Activated T-helper 2 cell treated with anti-CD3 and anti-CD28 coated beads, Interferon-gamma antibody, Interleukin-2, Interleukin-4, amounts not matched to agents 10 μg/mL and 5 μg/mL and 100 μg/mL, durations not matched to agents 14 hours and 24 hours and 36 hours (primary cell): Measurements from ENCODE around the gene ZNF536. TPM values are rescaled to one million over a fixed set of nuclear protein-coding genes. Genes with fewer than 3 reads are reported as not detected.

Source experiments
- DNase-seq: peaks from one replicate; pipeline ENCODE4 v3.0.0; 2021; ENCODE audit warnings: low spot score
- H3K27ac Mint-ChIP-seq: one replicate; pipeline ENCODE4 v1.8.0; 2021; ENCODE audit warnings: mixed read lengths
- H3K27me3 Mint-ChIP-seq: one replicate; pipeline ENCODE4 v1.8.0; 2021; ENCODE audit warnings: low read depth, mixed read lengths
- H3K36me3 Mint-ChIP-seq: one replicate; pipeline ENCODE4 v1.8.0; 2021; ENCODE audit warnings: low read depth, mixed read lengths
- H3K4me1 Mint-ChIP-seq: one replicate; pipeline ENCODE4 v1.8.0; 2021; ENCODE audit warnings: low read depth, mixed read lengths
- H3K4me3 Mint-ChIP-seq: one replicate; pipeline ENCODE4 v1.8.0; 2021; ENCODE audit warnings: low read depth, mild to moderate bottlenecking, moderate library complexity, mixed read lengths
- H3K9me3 Mint-ChIP-seq: one replicate; pipeline ENCODE4 v1.8.0; 2021; ENCODE audit warnings: mixed read lengths
- intact Hi-C: fragments of 100-400 bp; cut with micrococcal nuclease; formaldehyde crosslinking; loops from one replicate; pipeline ENCODE4 v1.15.1; 2023
- total RNA-seq: library from RNA; stranded (reverse); gene quantifications from 2 replicates; pipeline ENCODE4 v1.2.3, GENCODE V29; 2022

ZNF536 gene
- total RNA-seq, 1 donor from 2014 or later = not detected

DNA sequence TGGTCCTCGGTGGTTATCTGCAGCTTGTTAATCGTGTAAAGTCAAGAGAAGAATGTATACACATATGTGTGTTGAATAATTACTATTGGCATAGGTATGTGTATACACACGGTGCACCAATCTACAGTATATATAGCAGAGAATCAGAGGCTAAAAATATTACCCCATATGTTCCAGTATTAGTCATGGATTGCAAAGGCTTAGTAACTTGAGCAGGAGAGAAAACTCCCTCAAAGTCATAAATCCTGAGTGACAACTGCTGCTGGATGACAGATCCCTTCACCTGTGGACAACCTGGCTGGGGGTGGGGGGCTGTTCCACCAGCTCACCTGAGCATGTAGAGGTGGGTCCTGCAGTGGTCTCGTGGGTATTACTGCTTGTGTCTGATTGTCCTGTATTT, 185.0 kb downstream of the ZNF536 start:
- no peak for DNase-seq
- intact Hi-C loops = no loop called here
- Mint-ChIP-seq H3K27ac (no peak overlapping the region), H3K4me3 (no peak overlapping the region), H3K9me3 (no peaks in the 10 kb centered on the region), H3K27me3 (no peaks in the 10 kb centered on the region), H3K36me3 (no peaks in the 10 kb centered on the region), H3K4me1 (no peaks in the 10 kb centered on the region)

DNA sequence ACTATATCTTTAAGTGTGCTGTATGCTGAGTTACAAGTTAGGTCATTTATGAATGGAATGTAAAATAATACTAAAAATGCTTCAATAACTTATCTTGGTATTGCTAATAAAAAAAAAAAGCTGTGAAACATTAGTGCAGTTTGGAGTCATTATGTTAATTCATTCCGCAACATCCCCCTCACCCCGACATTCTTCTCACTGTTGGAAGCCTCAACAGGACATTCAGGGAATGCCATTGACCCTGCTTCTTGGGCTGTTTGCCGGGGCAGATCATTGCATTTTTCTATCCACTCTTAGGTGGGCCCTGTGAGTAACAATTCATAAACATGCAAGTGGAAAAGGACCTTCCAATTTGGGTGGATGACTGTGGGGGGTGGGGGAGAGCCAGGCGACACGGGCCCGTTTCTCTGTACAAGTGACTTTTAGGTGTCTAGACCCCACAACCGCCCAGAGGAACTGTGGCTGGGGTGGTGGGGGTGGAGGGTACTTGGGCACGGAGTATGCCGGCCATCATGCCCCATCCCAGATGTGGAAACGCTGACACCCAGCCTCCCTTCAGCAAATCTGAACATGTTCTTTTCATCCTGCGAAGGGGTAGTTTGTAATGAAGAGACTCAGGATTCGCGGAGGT, 185.9 kb downstream of the ZNF536 start:
- Mint-ChIP-seq H3K27me3 (no peaks in the 10 kb centered on the region), H3K4me1 (no peaks in the 10 kb centered on the region), H3K27ac (no peak overlapping the region), H3K4me3 (no peak overlapping the region), H3K36me3 (no peaks in the 10 kb centered on the region), H3K9me3 (no peaks in the 10 kb centered on the region)
- intact Hi-C loops = no loop called here
- DNase-seq = no peak

DNA sequence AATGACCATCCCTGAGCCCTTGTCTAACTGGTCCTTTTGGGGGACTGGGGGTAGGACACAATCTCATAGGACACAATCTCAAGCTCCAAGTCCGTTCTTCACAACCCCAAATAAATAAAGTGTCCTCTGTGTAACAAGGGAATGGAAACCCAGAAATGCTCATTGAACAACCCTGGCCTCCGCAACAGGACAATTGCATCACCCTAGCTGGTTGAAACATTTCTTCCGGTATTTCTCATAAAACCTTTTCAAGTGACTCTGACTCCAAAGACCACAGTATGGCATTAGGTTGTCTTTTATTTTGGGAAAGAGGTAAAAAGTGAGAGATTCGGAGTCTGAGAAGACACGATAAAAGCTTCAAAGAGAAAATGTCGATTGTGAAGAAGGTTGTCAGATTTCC, 186.6 kb downstream of the ZNF536 start:
- no peak for DNase-seq
- no peak overlapping the region for H3K27ac Mint-ChIP-seq
- intact Hi-C loops = no loop called here
- H3K4me3 Mint-ChIP-seq = no peak overlapping the region
- no peaks in the 10 kb centered on the region for H3K27me3 Mint-ChIP-seq
- no peaks in the 10 kb centered on the region for H3K36me3 Mint-ChIP-seq
- no peaks in the 10 kb centered on the region for H3K4me1 Mint-ChIP-seq
- no peaks in the 10 kb centered on the region for H3K9me3 Mint-ChIP-seq

DNA sequence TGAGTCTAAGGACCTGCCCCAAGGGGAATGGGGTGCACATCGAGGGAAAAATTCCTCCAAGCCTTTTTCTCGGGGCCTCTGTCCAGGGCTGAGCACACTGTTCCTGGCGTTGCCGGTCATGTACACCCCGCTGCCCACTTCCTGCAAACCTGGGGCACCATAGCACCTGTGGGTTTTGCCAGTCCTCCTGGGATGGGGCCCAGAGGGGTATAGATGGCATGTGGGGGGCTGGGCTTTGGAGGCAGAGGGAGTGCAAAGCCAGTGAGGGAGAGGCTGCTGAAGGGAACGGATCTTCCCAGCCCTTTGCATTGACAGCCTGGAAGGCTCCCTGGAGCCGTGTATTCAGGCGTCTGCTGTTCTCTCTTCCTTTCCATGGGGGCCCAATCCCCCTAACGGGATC, 187.3 kb downstream of the ZNF536 start:
- Mint-ChIP-seq H3K4me3 (no peak overlapping the region), H3K27ac (no peak overlapping the region), H3K9me3 (no peaks in the 10 kb centered on the region), H3K36me3 (no peaks in the 10 kb centered on the region), H3K4me1 (no peaks in the 10 kb centered on the region), H3K27me3 (no peaks in the 10 kb centered on the region)
- intact Hi-C loops = no loop called here
- DNase-seq = no peak

DNA sequence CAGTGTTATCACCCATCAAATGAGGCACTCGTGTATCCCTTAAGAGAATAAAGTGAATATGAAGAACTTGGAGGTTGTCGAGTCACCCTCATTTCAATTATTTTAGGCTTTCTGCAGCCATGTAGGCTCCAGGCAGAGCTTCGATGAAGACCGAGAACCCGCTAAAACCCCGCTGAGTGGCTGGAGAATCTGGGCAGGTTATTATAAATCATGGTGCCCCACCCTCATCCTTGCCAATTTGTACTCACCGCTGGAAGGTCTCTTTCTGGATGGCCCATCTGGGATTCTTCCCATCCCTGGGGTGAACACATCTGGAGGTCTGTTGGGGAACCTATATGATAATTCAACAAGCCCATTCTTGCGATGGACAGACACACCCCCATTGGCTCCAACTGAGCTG, 190.8 kb downstream of the ZNF536 start:
- no peak overlapping the region for H3K4me3 Mint-ChIP-seq
- no peaks in the 10 kb centered on the region for H3K4me1 Mint-ChIP-seq
- no peak overlapping the region for H3K27ac Mint-ChIP-seq
- H3K27me3 Mint-ChIP-seq = no peaks in the 10 kb centered on the region
- intact Hi-C loops = no loop called here
- no peaks in the 10 kb centered on the region for H3K9me3 Mint-ChIP-seq
- H3K36me3 Mint-ChIP-seq = no peaks in the 10 kb centered on the region
- DNase-seq = no peak

DNA sequence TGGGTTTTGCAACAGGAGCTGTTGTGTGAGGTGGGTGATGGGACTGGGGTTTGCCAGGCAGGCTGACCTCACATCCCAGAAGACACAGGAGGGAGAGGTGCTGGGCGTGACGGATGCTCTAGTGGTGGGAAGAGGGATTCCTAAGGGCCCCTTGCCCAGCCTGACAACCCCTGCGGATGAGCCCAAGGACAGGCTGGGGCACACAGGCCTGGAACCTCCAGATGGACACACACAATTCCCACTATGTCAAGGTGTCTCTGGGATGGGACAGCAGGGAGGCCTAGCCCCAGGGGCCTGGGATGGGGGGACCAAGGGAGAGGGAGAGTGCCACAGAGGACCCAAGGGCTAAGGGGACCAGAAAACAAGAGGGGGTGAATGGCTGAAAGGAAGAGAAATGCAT, 191.5 kb downstream of the ZNF536 start:
- H3K27ac Mint-ChIP-seq = no peak overlapping the region
- H3K36me3 Mint-ChIP-seq = no peaks in the 10 kb centered on the region
- no peak overlapping the region for H3K4me3 Mint-ChIP-seq
- intact Hi-C loops = no loop called here
- H3K27me3 Mint-ChIP-seq = no peaks in the 10 kb centered on the region
- H3K4me1 Mint-ChIP-seq = no peaks in the 10 kb centered on the region
- no peak for DNase-seq
- H3K9me3 Mint-ChIP-seq = no peaks in the 10 kb centered on the region

DNA sequence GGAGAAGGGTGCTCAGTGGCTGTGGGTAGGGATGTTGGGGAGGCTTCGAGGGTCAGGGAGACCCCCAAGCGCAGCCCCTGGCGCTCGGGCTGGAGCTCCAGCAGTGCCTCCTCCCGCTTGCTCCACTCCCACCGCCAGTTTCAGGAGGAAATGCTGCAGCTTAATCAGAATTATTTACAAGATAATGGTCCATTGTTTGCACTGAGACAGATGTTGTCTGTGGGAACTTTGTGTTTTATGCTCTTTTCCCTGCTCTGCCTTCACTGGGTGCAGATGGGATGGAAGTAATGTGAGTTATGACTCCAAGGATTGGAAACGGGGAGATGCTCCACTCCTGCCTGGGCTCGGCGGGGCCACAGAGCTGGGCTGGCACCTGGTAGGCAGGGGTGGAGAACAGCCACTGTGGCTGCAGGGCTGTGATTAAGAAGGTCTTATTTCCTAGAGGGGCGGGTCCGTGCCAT, 192.4 kb downstream of the ZNF536 start:
- no peaks in the 10 kb centered on the region for H3K4me1 Mint-ChIP-seq
- no peaks in the 10 kb centered on the region for H3K9me3 Mint-ChIP-seq
- intact Hi-C loops = no loop called here
- no peaks in the 10 kb centered on the region for H3K27me3 Mint-ChIP-seq
- H3K36me3 Mint-ChIP-seq = no peaks in the 10 kb centered on the region
- no peak for DNase-seq
- no peak overlapping the region for H3K4me3 Mint-ChIP-seq
- H3K27ac Mint-ChIP-seq = no peak overlapping the region

DNA sequence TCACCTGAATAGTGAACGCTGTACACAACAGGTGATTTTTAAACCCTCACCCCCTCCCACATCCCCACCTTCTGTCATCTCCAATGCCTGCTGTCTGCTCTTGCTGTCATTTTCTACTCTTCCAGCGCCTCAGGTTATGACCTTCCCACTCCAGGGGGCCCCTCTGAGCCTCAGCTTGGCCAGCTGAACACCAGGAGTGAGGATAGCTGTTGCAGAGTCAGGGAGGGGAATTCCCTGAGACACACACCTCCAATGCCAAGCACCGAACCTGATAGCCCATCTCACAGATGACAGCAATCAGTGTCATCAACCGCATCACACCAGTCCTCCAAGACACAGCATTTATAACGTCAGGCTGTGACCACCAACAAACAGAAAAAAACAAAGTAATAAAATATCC, 193.5 kb downstream of the ZNF536 start:
- Mint-ChIP-seq H3K9me3 (no peaks in the 10 kb centered on the region), H3K4me3 (no peak overlapping the region), H3K4me1 (no peaks in the 10 kb centered on the region), H3K36me3 (no peaks in the 10 kb centered on the region), H3K27me3 (no peaks in the 10 kb centered on the region), H3K27ac (no peak overlapping the region)
- intact Hi-C loops = no loop called here
- no peak for DNase-seq

DNA sequence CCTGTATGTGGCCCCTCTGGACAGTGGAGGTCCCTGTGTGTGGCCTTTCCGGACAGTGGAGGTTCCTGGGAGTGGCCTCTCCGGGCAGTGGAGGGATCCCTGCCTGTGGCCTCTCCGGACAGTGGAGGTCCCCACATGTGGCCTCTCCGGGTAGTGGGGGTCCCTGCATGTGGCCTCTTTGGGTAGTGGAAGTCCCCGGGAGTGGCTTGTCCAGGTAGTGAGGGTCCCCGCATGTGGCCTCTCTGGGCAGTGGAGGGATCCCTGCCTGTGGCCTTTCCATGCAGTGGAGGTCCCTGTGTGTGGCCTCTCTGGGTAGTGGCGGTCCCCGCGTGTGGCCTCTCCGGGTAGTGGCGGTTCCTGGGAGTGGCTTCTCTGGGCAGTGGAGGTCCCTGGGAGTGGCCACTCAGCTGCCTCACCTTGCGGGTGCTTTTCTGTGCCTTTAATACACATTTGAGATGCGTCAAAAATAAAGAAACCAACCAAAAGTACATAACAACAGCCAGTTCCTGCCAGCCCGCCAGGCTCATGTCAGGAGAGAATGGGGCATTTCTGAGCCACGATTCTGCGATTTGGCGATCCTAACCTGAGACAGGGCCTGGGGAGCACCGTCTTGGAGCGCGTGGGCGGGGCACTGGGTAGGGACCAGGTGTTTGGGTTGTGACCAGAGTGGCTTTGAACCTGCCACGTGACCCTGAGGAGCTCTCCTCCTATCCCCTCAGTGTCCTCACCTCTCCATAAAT, 194.7 kb downstream of the ZNF536 start:
- H3K4me3 Mint-ChIP-seq = no peak overlapping the region
- DNase-seq = no peak
- intact Hi-C loops = no loop called here
- no peaks in the 10 kb centered on the region for H3K36me3 Mint-ChIP-seq
- no peaks in the 10 kb centered on the region for H3K9me3 Mint-ChIP-seq
- H3K27ac Mint-ChIP-seq = no peak overlapping the region
- no peaks in the 10 kb centered on the region for H3K4me1 Mint-ChIP-seq
- H3K27me3 Mint-ChIP-seq = no peaks in the 10 kb centered on the region

DNA sequence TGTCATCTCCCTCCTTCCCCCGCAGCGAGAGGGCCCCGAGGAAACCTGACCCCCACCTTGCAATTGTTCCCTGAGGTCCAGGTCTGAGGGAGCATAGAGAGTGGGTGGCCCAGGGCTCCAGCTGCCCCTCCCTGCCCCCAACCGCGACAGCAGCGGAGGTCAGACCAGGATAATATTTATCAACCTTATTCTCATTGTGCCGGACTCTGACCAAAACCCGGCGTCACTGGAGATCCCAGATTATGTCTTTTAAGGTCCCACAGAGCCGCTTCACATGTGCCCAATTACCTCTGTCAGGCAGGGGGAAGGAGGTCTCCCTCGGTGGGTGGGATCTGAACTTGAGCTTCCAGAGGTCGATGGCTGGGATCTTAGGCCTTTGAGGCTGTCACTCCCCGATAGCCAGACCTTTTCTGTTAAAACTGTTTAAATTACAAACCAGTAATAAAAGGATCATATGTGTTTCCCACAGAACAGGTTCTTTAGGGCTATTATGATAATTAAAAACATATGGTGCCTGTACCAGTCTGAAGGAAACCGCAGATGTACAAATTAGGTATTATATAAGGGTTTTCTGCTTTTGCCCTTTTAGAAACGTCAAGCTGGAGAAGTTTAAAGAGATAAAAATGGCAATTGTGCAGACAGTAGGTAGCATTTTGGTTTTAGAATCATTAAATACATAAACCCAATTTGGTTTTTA, 195.5 kb downstream of the ZNF536 start:
- H3K4me1 Mint-ChIP-seq = no peaks in the 10 kb centered on the region
- H3K27me3 Mint-ChIP-seq = no peaks in the 10 kb centered on the region
- H3K4me3 Mint-ChIP-seq = no peak overlapping the region
- intact Hi-C loops = no loop called here
- no peaks in the 10 kb centered on the region for H3K9me3 Mint-ChIP-seq
- H3K36me3 Mint-ChIP-seq = no peaks in the 10 kb centered on the region
- no peak overlapping the region for H3K27ac Mint-ChIP-seq
- no peak for DNase-seq

DNA sequence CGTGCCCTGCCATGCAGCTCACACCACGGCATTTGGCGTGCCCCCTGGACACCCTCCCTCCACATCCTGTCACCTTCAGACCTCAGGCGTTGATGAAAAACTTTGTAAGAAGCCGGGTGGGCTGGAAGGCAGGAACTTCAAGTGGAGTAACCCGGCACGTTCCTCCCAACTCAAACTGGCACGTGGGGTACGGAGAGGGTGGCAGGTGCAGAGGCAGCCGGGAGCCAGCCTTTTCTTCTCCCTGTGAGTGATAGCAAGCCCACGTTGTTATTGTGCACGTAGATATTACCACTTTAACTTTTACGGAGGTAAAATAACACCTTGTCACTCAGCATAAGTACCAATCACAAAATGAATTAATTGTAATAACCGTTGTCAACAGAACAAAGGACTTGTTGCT, 198.0 kb downstream of the ZNF536 start:
- intact Hi-C loops = no loop called here
- Mint-ChIP-seq H3K9me3 (no peaks in the 10 kb centered on the region), H3K27me3 (no peaks in the 10 kb centered on the region), H3K27ac (no peak overlapping the region), H3K36me3 (no peaks in the 10 kb centered on the region), H3K4me1 (no peaks in the 10 kb centered on the region), H3K4me3 (no peak overlapping the region)
- no peak for DNase-seq

DNA sequence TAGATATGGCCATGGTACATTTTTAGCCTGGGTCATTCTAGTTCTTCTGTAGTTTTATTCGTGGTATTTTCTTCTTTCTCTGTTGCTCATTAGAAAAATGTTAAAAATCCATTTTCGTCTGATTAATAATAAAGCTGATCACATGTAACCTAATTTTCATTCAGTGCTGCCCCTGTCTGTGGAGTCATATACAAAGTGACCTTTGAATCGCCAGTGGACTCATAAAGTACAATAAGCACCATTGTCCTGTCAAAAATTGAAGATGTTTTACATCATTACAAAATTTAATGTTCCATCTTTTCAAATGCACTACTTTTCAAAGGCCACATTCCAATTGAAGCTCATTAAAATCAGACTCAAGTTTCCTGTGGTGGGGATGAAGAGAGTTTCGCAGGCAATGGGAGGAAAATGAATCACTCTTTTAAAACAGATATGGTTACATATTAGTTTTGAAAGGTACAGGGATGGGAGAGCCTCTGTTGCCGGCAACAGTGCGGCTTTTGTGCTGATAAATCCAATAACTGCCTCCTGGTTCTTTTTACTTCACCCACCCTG, 205.4 kb downstream of the ZNF536 start:
- Mint-ChIP-seq H3K9me3 (no peaks in the 10 kb centered on the region), H3K27me3 (no peaks in the 10 kb centered on the region), H3K4me3 (no peak overlapping the region), H3K36me3 (no peaks in the 10 kb centered on the region), H3K4me1 (no peaks in the 10 kb centered on the region), H3K27ac (no peak overlapping the region)
- no peak for DNase-seq
- intact Hi-C loops = no loop called here

DNA sequence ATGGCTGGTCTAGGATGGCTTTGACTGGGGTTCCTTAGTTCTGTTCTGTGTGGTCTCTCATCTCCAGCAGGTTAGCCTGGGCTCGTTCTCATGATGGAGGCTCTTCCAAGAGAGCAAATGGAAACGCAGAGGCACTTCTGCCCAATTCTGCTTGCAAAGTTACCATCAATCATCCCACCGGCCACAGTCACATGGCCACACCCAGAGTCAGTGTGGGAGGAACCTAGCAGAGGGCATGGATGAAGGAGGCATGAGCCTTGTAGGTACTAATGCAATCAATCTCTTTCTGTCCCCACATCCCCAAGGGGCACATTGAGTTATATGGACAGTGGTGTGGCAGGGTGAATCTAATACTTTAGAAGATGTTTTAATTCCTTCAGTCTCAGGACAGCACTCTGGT, 207.2 kb downstream of the ZNF536 start:
- H3K4me1 Mint-ChIP-seq = no peaks in the 10 kb centered on the region

More for the DNA sequence above, 207.2 kb downstream of the ZNF536 start:
- Mint-ChIP-seq H3K27me3 (no peaks in the 10 kb centered on the region), H3K4me3 (no peak overlapping the region), H3K36me3 (no peaks in the 10 kb centered on the region), H3K27ac (no peak overlapping the region), H3K9me3 (no peaks in the 10 kb centered on the region)
- intact Hi-C loops = no loop called here
- no peak for DNase-seq
